ENCODE results near the gene GRID1. TPM values are rescaled to one million over a fixed set of nuclear protein-coding genes. Genes with fewer than 3 reads are reported as not detected.

GRID1 gene
- total RNA-seq, 1 experiment from 2014 or later = 5.6 TPM

DNA sequence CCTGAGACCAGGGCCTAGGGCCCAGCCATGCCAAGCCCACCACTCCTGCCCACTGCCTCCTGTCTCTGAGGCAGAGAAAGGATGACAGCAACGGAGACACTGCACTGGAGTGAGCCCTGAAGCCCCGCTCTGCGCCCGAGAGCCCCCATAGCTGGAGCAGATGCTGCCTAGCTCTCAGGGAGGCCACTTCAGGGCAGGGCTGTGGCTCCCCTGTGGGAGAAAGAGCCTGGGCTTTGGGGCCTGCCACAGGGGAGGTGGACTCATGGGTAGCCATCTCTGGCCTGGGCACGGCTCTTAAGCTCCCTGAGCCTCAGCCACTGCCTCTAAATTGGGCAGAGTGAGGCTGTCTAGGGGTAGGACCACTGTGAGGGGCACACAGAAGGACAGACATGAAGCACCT lies 214.2 kb downstream of the GRID1 start:
- Histone ChIP-seq H4K20me1 (ENCODE audit: insufficient read depth) (no peaks in the 10 kb centered on the region), H3K4me2 (ENCODE audit: low read length) (no peak overlapping the region), H3K9ac (ENCODE audit: low read length) (no peak overlapping the region), H3K9me2 (ENCODE audit: insufficient read depth) (no peaks in the 10 kb centered on the region), H2AFZ (ENCODE audit: low read depth, low read length, poor library complexity, severe bottlenecking) (no peak overlapping the region), H3K27ac (ENCODE audit: low read depth, low read length) (no peak overlapping the region), H3K4me1 (ENCODE audit: control insufficient read depth in 1 of 2, insufficient read depth in 2 of 2, low read length in 2 of 2) (no peaks in the 10 kb centered on the region), H3K79me2 (ENCODE audit: insufficient read depth, low read length) (no peaks in the 10 kb centered on the region), H3K4me3 (replicated peaks in 1 of 2; ENCODE audit: low read depth in 1 of 2, low read length in 2 of 2) (no peak overlapping the region), H3K9me3 (ENCODE audit: control insufficient read depth in 1 of 2, insufficient read depth in 1 of 2, low read depth in 1 of 2, low read length in 2 of 2) (no peaks in the 10 kb centered on the region), H3K27me3 (ENCODE audit: insufficient read depth, low read length) (no peaks in the 10 kb centered on the region), H3K36me3 (ENCODE audit: control insufficient read depth in 1 of 2, insufficient read depth in 2 of 2, low read length in 2 of 2) (no peaks in the 10 kb centered on the region)
- ATAC-seq (no peak), DNase-seq (ENCODE audit: low read depth, low spot score) (no peak)
- no TSS peak for BruUV-seq (replicated peaks)
- POLR2A ChIA-PET = no interaction called here
- TF ChIP-seq SIN3A (IDR thresholded peaks at IDR 0.05; ENCODE audit: low read depth) = no peak
- TF ChIP-seq ZNF274 (IDR thresholded peaks at IDR 0.05; ENCODE audit: low read depth, low read length) = no peak
- TF ChIP-seq RAD21 (IDR thresholded peaks at IDR 0.05; ENCODE audit: low read depth) = no peak
- TF ChIP-seq EZH2phosphoT487 (IDR thresholded peaks at IDR 0.05; ENCODE audit: borderline replicate concordance) = no peak
- no peak for TF ChIP-seq REST (IDR thresholded peaks at IDR 0.05; ENCODE audit: low read depth)
- no peak for TF ChIP-seq POLR2AphosphoS5 (IDR thresholded peaks at IDR 0.05; ENCODE audit: low read depth, low read length)
- TF ChIP-seq CTCF (IDR thresholded peaks at IDR 0.05 in 2 of 3, conservative IDR thresholded peaks at IDR 0.05 in 1 of 3; ENCODE audit: borderline replicate concordance in 1 of 3, insufficient read depth in 1 of 3, low read depth in 2 of 3, low read length in 2 of 3) = no peak
- intact Hi-C loops (cut with micrococcal nuclease) = no loop called here
- RAD21 ChIA-PET (ENCODE audit: low non-redundant PET in 1 of 2, low total read pairs in 2 of 2, uncharacterized antibody in 2 of 2, unreplicated experiment in 2 of 2) = no interaction called here
- CTCF ChIA-PET = no interaction called here

Data from HCT116 (cell line).